Thymus (tissue), 11 donors: ENCODE measurements around the gene PROSER3. TPM values are rescaled to one million over a fixed set of nuclear protein-coding genes. Genes with fewer than 3 reads are reported as not detected.

Experiments
- DNase-seq, 9 donors: peaks; one replicate each; pipeline ENCODE4 v3.0.0-alpha.2; 2013; ENCODE audit warnings: low spot score in 9 of 9, low read depth in 6 of 9, missing footprints in 1 of 9
- H3K27ac ChIP-seq, 2 donors: one replicate each; pipeline ENCODE4 v1.5.1; 2013; ENCODE audit warnings: control low read depth in 1 of 2, low read depth in 1 of 2, low read length in 1 of 2, mild to moderate bottlenecking in 1 of 2, moderate library complexity in 1 of 2
- H3K27me3 ChIP-seq, 2 donors: one replicate each; pipeline ENCODE4 v1.5.1; 2013; ENCODE audit warnings: low read length in 1 of 2; ENCODE audit not compliant: control insufficient read depth in 2 of 2, insufficient read depth in 1 of 2
- H3K36me3 ChIP-seq, 2 donors: one replicate each; pipeline ENCODE4 v1.5.1; 2013; ENCODE audit warnings: low read length in 1 of 2, mild to moderate bottlenecking in 1 of 2, moderate library complexity in 1 of 2; ENCODE audit not compliant: control insufficient read depth in 2 of 2, insufficient read depth in 2 of 2
- H3K4me1 ChIP-seq, 2 donors: one replicate each; pipeline ENCODE4 v1.5.1; 2013; ENCODE audit warnings: low read length in 2 of 2; ENCODE audit not compliant: control insufficient read depth in 2 of 2, insufficient read depth in 2 of 2
- H3K4me3 ChIP-seq, 2 donors: one replicate each; pipeline ENCODE4 v1.5.1; 2013; ENCODE audit warnings: low read length in 2 of 2, control low read depth in 1 of 2, mild to moderate bottlenecking in 1 of 2
- H3K9me3 ChIP-seq, 2 donors: one replicate each; pipeline ENCODE4 v1.5.1; 2013; ENCODE audit warnings: low read length in 1 of 2, mild to moderate bottlenecking in 1 of 2; ENCODE audit not compliant: control insufficient read depth in 2 of 2, insufficient read depth in 1 of 2
- WGBS: extraction: QIAGEN DNeasy Blood & Tissue Kit; methylation state at CpG from one replicate; pipeline ENCODE4 v1.1.7; 2013; 5-methylcytosine and 5-hydroxymethylcytosine counted together
- polyA plus RNA-seq: library from polyadenylated mRNA; stranded (reverse); fragments of 200-250 nt; gene quantifications from one replicate; pipeline ENCODE4 v1.2.3, GENCODE V29; 2013
- total RNA-seq: library from RNA; stranded (reverse); fragments of 120-200 nt; gene quantifications from one replicate; pipeline ENCODE4 v1.2.4, GENCODE V29; 2013
- donor health status: healthy.

Gene PROSER3
- total and polyA plus RNA-seq, 2 donors, result 2.0 to 10.0 TPM

- no peak overlapping the region for H3K4me3 ChIP-seq
- H3K9me3 ChIP-seq, result no peaks in the 10 kb centered on the region
- H3K4me1 ChIP-seq, result no peaks in the 10 kb centered on the region
- peaks cover 94 to 100% of the 10 kb centered on the region in 2 donors for H3K36me3 ChIP-seq
- no peak for DNase-seq
- H3K27me3 ChIP-seq, result no peaks in the 10 kb centered on the region
- 97% methylated on average over 19 of the region's 19 CpGs for WGBS
- no peak overlapping the region for H3K27ac ChIP-seq
These were observed 29.8 kb upstream of the PROSER3 start for GRCh38 chr19:35727956-35728706.

DNA sequence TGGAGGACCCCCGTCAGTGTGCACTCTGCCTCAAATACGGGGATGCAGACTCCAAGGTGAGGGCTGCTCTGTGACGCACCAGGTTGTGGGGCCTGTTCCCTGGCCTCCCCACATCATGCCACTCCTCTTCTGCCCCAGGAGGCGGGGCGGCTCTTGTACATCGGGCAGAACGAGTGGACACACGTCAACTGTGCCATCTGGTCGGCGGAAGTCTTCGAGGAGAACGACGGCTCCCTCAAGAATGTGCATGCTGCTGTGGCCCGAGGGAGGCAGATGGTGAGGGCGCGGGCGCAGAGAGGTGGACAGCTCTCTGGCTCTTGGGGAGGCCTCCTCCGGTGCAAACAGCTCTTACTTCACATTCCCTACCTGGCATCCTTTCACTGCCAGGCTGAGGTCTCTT is 29.0 kb upstream of the PROSER3 start:
- no peak for DNase-seq
- Histone ChIP-seq H3K36me3 (peaks cover 89 to 100% of the 10 kb centered on the region in 2 donors), H3K9me3 (no peaks in the 10 kb centered on the region), H3K4me3 (no peak overlapping the region), H3K27ac (no peak overlapping the region), H3K4me1 (no peaks in the 10 kb centered on the region), H3K27me3 (no peaks in the 10 kb centered on the region)
- WGBS, result 97% methylated on average over 18 of the region's 18 CpGs

GRCh38 chr19:35729763-35730162 is 28.2 kb upstream of the PROSER3 start:
- no peaks in the 10 kb centered on the region for H3K4me1 ChIP-seq
- H3K27me3 ChIP-seq, result no peaks in the 10 kb centered on the region
- WGBS, result 99% methylated on average over 11 of the region's 11 CpGs
- no peak for DNase-seq
- no peaks in the 10 kb centered on the region for H3K9me3 ChIP-seq
- no peak overlapping the region for H3K4me3 ChIP-seq
- peaks cover 87 to 100% of the 10 kb centered on the region in 2 donors for H3K36me3 ChIP-seq
- no peak overlapping the region for H3K27ac ChIP-seq

DNA sequence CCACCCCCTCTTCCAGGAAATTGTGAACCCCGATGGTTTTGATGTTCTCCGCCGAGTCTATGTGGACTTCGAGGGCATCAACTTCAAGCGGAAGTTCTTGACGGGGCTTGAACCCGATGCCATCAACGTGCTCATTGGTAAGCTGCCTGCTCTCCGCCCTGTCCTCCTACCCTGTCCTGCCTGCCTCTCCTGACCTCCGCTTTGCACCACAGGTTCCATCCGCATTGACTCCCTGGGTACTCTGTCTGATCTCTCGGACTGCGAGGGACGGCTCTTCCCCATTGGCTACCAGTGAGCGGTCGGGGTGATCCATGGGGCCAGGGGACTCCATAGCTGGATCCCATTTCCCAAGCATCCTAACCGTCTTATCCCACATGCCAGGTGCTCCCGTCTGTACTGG is 27.6 kb upstream of the PROSER3 start:
- H3K36me3 ChIP-seq, result peaks cover 87 to 100% of the 10 kb centered on the region in 2 donors
- DNase-seq, result no peak
- H3K27me3 ChIP-seq, result no peaks in the 10 kb centered on the region
- H3K4me1 ChIP-seq, result no peaks in the 10 kb centered on the region
- 98% methylated on average over 18 of the region's 18 CpGs for WGBS
- H3K4me3 ChIP-seq, result no peak overlapping the region
- no peaks in the 10 kb centered on the region for H3K9me3 ChIP-seq
- no peak overlapping the region for H3K27ac ChIP-seq

GRCh38 chr19:35731353-35731752 is 26.6 kb upstream of the PROSER3 start:
- WGBS, result 94% methylated on average over 9 of the region's 9 CpGs
- H3K27me3 ChIP-seq, result no peaks in the 10 kb centered on the region
- no peaks in the 10 kb centered on the region for H3K4me1 ChIP-seq
- DNase-seq, result no peak
- H3K9me3 ChIP-seq, result no peaks in the 10 kb centered on the region
- no peak overlapping the region for H3K4me3 ChIP-seq
- H3K36me3 ChIP-seq, result peaks cover 79 to 96% of the 10 kb centered on the region in 2 donors
- no peak overlapping the region for H3K27ac ChIP-seq

- H3K27me3 ChIP-seq, result no peaks in the 10 kb centered on the region
- H3K4me3 ChIP-seq, result no peak overlapping the region
- H3K4me1 ChIP-seq, result peaks cover 0 to under 1% of the 10 kb centered on the region in 2 donors
- no peak for DNase-seq
- 98% methylated on average over 21 of the region's 21 CpGs for WGBS
- peaks cover 80 to 96% of the 10 kb centered on the region in 2 donors for H3K36me3 ChIP-seq
- no peaks in the 10 kb centered on the region for H3K9me3 ChIP-seq
- H3K27ac ChIP-seq, result no peak overlapping the region
These were observed 26.1 kb upstream of the PROSER3 start for GRCh38 chr19:35731779-35732405.

DNA sequence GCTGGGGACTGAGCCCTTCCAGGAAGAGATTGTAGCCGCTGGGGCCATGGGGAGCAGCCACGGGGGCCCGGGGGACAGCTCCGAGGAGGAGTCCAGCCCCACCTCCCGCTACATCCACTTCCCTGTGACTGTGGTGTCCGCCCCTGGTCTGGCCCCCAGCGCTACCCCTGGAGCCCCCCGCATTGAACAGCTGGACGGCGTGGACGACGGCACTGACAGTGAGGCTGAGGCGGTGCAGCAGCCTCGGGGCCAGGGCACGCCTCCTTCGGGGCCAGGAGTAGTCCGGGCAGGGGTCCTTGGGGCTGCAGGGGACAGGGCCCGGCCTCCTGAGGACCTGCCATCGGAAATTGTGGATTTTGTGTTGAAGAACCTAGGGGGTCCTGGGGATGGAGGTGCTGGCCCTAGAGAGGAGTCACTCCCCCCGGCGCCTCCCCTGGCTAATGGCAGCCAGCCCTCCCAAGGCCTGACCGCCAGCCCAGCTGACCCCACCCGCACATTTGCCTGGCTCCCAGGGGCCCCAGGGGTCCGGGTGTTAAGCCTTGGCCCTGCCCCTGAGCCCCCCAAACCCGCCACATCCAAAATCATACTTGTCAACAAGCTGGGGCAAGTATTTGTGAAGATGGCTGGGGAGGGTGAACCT is 25.3 kb upstream of the PROSER3 start:
- DNase-seq, result no peak
- Histone ChIP-seq H3K36me3 (peaks cover 79 to 91% of the 10 kb centered on the region in 2 donors), H3K4me3 (no peak overlapping the region), H3K4me1 (peaks cover 0 to 5% of the 10 kb centered on the region in 2 donors), H3K9me3 (no peaks in the 10 kb centered on the region), H3K27me3 (no peaks in the 10 kb centered on the region), H3K27ac (no peak overlapping the region)
- 98% methylated on average over 25 of the region's 25 CpGs for WGBS

DNA sequence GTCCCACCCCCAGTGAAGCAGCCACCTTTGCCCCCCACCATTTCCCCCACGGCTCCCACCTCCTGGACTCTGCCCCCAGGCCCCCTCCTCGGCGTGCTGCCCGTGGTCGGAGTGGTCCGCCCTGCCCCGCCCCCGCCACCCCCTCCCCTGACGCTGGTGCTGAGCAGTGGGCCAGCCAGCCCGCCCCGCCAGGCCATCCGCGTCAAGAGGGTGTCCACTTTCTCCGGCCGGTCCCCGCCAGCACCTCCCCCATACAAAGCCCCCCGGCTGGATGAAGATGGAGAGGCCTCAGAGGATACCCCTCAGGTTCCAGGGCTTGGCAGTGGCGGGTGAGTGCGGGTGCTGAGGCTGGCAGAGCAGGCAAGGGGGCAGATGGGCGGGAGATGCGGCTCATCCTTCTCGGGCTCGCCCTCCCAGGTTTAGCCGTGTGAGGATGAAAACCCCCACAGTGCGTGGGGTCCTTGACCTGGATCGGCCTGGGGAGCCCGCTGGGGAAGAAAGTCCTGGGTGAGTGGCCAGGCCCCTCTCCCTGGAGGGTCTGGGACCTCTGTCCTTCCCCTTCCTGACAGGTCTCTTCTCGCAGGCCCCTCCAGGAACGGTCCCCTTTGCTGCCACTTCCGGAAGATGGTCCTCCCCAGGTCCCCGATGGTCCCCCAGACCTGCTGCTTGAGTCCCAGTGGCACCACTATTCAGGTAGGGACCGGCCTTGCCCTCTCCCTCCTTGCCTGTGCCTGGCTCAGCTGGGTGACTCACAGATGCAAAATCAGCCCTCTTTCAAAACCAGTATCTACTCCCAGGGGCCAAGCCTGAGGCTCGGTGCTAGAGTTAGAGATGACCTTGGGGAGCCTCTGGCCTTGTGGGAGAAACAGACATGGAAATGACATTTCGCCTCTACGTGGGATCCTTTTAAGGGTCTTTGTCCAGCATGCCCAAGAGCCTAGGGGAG is 24.5 kb upstream of the PROSER3 start:
- 98% methylated on average over 35 of the region's 35 CpGs for WGBS
- no peak overlapping the region for H3K4me3 ChIP-seq
- H3K27ac ChIP-seq, result no peak overlapping the region
- H3K36me3 ChIP-seq, result peaks cover 81 to 91% of the 10 kb centered on the region in 2 donors
- no peaks in the 10 kb centered on the region for H3K9me3 ChIP-seq
- no peaks in the 10 kb centered on the region for H3K27me3 ChIP-seq
- no peak for DNase-seq
- peaks cover 0 to 5% of the 10 kb centered on the region in 2 donors for H3K4me1 ChIP-seq
